DLD1 (cell line): ENCODE results near the gene B4GALNT1.
"Not testable (repeated sequence)": the region's sequence is repeated elsewhere in the genome, so short reads cannot be mapped to it uniquely, and the experiment has no call there.

Experiments used
- in situ Hi-C: cut with HindIII; loops from 2 replicates; pipeline ENCODE4 v1.10.0; 2017; ENCODE audit warnings: low sequenced_read_pairs

The B4GALNT1 gene

DNA sequence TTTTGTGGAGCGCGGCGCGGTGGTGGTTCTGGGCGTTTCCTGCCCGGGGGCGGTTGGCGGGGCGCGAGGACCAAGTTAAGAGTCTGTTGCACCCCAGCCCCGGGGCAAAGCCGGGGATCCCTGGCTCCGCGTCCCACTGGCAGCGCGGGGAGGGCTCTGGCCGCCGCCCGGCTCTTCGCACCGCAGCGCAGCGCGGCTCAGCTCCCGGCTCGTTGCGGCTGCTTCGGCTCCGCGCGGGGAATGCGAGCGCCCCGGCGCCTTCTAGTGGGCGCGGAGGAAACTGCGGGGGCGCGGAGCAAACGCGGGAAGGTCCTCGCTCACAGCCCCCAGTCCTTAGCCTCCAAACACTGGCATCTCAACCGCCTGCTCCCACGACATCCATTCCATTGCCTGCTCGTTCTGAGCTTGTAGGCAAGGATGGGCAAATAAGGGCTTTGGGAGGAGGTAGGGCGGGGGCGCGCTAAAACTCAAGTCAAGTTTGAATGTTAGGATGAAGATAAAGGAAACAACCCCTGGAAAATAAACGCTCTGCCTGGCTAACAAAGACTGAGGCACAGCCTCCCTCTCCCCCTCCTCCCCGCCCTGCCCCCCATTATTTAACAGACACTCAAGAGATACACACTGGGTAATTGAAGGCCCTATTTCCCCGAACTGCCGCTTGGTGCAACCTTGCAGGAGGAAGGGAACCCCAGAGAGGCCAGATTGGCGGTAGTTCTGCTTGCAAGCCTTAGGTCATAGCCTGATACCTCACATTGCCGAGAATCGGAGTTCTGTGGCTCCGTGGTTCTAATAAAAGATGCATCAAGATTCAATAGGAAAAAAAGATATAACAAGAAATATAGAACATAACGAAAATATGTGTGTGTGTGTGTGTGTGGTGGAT is at the start of gene B4GALNT1:
Gene B4GALNT1 (minus strand): TSS at position 244 of the 883 bp plus-strand sequence. CDS start 1,069 bp downstream, outside the sequence.
- in situ Hi-C loops = no loop called here

DNA sequence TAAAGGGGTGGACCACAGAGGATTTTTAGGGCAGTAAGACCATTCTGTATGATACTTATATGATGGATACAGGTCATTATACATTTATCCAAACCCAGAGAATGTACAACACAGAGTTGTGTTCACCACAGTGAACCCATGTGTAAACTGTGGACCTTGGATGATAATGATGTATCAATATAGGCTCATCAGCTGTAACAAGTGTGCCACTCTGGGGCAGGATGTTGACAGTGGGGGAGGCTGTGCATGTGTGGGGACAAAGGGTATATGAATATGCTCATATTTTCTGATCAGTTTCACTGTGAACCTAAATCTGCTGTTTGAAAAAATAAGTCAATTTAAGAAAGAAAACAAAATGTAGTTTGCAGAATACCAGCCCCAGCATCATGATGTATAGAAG is 46.7 kb upstream of the B4GALNT1 start:
- in situ Hi-C loops = no loop called here

DNA sequence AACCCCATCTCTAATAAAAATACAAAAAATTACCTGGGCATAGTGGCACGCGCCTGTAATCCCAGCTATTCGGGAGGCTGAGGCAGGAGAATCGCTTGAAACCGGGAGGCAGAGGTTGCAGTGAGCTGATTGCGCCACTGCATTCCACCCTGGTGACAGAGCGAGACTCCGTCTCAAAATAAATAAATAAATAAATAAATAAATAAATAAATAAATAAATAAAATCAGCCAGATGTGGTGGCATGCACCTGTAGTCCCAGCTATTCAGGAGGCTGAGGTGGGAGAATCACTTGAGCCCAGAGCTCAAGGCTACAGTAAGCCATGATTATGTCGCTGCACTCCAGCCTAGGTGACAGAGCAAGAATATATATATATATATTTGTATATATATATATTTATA is 44.9 kb upstream of the B4GALNT1 start:
- in situ Hi-C loops = not testable (repeated sequence)

DNA sequence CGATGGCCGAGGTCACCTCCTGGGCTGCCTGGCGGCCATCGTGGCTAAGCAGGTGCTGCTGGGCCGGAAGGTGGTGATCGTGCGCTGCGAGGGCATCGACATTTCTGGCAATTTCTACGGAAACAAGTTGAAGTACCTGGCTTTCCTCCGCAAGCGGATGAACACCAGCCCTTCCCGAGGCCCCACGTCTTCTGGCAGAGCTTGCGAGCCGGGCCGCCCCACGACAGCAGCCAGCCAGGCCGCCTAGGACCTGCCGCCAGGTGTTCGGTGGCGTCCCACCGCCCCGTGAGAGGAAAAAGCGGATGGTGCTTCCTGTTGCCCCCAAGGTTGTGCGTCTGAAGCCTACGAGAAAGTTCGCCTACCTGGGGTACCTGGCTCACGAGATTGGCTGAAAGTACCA is 41.7 kb upstream of the B4GALNT1 start:
- in situ Hi-C loops = no loop called here

DNA sequence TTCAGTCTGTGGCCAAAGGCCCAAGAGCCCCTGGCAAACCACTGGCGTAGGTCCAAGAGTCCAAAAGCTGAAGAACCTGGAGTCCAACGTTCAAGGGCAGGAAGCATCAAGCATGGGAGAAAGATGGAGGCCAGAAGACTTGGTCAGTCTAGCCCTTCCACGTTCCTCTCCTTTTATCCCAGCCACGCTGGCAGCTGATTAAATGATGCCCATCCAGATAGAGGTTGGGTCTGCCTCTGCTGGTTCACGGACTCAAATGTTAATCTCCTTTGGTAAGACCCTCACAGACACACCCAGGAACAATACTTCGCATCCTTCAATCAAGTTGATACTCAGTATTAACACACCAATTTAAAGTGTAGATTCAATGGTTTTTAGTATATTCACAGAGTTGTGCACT is 39.8 kb upstream of the B4GALNT1 start:
- in situ Hi-C loops = no loop called here

DNA sequence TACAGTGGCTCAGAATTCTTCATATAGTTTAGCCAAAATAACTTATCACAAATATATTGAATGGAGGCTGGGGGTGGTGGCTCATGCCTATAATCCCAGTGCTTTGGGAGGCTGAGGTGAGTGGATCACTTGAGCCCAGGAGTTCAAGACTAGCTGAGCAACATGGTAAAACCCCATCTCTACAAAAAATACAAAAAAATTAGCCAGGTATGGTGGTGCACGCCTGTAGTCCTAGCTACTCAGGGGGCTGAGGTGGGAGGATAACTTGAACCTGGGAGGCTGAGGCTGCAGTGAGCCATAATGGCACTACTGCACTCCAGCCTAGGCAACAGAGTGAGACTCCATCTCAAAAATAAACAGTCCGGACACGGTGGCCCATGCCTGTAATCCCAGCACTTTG is 38.8 kb upstream of the B4GALNT1 start:
- in situ Hi-C loops = not testable (repeated sequence)

DNA sequence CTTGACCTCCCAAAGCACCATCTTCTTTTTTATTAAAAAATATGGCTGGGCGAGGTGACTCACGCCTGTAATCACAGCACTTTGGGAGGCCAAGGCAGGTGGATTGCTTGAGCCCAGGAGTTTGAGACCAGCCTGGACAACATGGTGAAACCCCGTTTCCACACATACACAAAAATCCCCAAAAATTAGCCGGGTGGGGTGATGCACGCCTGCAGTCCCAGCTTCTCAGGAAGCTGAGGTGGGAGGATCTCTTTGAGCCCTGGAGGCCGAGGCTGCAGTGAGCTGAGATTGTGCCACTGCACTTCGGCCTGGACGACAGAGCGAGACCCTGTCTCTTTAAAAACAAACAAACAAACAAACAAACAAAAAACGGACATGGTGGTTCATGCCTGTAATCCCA is 36.7 kb upstream of the B4GALNT1 start:
- in situ Hi-C loops = not testable (repeated sequence)

DNA sequence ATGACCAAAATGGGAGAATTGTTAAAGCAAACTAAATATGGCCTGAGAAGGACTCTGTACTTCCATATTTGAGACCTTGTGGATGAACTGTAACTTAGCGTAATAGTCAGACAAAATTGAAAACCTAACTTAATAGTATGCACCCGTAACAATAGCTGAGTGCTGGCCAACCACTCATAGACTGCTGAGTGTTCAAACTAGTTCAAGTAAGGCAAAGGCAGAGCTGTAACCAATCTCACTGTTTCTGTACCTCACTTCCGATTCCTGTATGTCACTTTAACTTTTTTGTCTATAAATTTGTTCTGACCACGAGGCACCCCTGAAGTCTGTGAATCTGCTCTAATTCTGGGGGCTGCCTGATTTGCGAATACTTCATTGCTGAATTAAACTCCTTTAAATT is 33.9 kb upstream of the B4GALNT1 start:
- in situ Hi-C loops = no loop called here

DNA sequence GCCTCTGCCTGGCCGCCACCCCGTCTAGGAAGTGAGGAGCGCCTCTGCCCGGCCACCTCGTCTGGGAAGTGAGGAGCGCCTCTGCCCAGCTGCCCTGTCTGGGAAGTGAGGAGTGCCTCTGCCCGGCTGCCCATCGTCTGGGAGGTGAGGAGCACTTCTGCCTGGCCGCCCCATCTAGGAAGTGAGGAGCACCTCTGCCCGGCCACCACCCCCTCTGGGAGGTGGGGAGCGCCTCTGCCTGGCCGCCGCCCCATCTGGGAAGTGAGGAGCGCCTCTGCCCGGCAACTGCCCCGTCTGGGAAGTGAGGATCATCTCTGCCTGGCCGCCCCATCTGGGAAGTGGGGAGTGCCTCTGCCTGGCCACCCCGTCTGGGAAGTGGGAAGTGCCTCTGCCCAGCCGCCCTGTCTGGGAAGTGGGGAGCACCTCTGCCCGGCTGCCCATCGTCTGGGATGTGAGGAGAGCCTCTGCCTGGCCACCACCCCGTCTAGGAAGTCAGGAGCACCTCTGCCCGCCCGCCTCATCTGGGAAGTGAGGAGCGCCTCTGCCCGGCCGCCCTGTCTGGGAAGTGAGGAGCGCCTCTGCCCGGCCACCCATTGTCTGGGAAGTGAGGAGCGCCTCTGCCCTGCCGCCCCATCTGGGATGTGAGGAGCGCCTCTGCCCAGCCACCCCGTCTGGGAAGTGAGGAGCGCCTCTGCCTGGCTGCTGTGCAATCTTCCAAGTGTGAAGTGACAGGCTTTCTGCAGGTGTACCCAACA is 32.2 kb upstream of the B4GALNT1 start:
- in situ Hi-C loops = not testable (repeated sequence)

DNA sequence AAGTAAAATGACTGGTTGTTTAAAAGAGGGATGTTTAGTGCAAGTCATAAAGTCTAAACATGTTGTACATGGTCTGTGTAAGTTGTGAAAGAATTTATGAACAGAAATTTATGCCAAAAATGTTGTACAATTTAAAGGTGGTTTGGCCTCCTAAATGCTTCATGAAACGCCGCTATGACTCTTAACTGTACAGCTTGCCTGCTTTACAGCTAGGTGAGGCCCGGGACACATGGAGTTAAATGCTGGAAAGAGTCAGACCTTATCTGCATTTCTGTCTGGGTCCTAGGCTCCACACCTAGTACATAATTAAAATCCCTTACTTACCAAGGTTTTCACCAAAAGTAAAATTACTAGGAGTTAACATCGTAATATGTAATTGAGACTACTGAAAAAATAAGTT is 28.4 kb upstream of the B4GALNT1 start:
- in situ Hi-C loops = no loop called here

DNA sequence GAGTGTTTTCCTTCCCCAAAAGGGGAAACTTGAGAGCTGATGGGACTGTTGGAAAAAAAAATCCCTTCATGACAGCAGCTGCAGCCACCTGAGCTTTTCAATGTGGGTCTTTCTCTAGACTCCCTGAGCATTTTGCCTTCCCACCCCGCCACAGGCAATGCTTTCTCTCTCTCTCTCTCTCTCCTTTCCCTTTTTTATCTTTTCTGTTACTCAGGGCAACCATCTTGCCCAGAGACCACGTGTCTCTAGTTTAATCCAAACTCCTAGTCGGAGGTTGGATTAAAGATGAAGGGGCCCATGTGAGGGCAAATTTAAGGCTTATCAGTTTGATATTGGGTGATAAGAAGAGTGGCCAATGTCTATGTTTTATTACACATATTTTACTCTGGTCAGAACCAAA is 25.9 kb upstream of the B4GALNT1 start:
- in situ Hi-C loops = no loop called here

DNA sequence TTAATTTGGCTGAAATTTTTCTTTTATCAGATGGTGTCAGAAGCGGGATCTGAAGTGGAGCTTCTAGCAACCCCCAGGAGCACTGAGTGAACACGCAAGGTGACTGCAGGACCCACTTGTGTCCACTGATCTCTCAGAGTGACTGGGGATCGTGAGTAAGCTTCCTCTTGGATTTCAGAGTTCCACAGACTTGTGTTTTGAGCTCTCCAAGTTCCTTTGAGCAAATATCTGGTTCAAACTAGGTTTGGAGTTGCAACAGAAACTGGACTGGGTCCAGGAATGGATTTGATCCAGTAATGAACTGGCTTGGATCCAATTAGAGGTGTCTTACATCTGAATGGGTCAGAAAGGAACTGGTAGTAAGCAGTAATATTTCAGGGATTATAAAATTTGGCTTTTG is 24.7 kb upstream of the B4GALNT1 start:
- in situ Hi-C loops = no loop called here

DNA sequence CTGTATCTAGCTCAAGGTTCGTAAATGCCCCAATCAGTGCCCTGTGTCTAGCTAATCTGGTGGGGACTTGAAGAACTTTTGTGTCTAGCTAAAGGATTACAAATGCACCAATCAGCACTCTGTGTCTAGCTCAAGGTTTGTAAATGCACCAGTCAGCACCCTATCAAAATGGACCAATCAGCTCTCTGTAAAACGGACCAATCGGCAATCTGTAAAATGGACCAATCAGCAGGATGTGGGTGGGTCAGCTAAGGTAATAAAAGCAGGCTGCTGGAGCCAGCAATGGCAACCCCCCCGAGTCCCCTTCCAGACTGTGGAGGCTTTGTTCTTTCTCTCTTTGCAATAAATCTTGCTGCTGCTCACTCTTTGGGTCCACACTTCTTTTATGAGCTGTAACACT is 23.4 kb upstream of the B4GALNT1 start:
- in situ Hi-C loops = not testable (repeated sequence)

DNA sequence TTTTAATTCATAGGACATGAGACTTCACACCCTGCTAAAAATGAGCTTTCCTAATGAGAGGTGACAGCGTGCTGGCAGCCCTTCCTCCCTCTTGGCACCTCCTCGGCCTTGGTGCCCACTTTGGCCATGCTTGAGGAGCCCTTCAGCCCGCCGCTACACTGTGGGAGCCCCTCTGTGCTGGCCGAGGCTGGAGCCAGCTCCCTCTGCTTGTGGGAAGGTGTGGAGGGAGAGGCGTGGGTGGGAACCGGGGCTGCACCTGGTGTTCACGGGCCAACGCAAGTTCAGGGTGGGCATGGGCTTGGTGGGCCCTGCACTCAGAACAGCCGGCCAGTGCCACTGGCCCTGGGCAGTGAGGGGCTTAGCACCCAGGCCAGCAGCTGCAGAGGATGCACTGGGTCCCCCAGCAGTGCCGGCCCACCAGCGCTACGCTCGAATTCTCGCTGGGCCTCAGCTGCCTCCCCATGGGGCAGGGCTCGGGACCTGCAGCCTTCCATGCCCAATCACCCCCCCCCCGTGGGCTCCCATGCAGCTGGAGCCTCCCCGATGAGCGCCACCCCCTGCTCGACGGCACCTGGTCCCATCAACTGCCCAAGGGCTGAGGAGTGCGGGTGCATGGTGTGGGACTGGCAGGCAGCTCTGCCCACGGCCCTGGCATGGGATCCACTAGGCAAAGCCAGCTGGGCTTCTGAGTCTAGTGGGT is 22.7 kb upstream of the B4GALNT1 start:
- in situ Hi-C loops = no loop called here

DNA sequence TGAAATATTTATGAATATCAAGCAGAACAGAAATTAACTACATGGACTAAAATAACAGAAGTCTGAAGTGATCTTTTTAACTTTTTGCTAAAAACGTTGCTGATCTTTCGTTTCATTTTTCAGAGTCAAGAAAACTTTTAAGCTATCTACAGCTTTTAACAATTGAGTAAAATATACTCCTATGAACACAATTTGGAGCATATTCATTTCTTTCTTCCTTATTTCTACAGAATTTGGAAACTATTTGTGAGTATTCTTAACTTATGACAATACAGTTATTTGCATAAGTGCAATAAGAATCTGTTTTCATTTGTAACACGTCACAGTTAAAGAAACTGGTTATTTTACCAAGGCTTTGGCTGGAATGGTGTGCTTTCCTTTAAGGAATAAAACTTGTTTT is 21.0 kb upstream of the B4GALNT1 start:
- in situ Hi-C loops = no loop called here

DNA sequence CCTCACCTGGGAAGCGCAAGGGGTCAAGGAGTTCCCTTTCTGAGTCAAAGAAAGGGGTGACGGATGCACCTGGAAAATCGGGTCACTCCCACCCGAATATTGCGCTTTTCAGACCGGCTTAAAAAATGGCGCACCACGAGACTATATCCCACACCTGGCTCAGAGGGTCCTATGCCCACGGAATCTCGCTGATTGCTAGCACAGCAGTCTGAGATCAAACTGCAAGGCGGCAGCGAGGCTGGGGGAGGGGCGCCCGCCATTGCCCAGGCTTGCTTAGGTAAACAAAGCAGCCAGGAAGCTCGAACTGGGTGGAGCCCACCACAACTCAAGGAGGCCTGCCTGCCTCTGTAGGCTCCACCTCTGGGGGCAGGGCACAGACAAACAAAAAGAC is 13.7 kb upstream of the B4GALNT1 start:
- in situ Hi-C loops = not testable (repeated sequence)

DNA sequence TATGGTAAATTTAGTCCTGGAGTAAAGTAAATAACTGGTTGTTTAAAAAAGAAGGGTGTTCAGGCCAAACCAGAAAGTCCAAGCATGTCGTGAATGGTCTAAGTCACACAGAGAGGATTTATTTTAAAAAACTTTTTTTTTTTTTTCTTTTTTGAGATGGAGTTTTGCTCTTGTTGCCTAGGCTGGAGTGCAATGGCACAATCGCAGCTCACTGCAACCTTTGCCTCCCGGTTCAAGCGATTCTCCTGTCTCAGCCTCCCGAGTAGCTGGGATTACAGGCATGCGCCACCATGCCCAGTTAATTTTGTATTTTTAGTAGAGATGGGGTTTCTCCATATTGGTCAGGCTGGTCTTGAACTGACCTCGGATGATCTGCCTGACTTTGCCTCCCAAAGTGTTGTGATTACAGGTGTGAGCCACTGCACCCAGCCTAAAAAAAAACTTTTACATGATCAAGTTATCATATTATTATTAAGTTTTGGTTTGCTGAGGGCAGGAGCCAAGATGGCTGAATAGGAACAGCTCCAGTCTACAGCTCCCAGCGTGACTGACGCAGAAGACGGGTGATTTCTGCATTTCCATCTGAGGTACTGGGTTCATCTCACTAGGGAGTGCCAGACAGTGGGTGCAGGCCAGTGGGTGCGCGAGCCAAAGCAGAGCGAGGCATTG is 13.1 kb upstream of the B4GALNT1 start:
- in situ Hi-C loops = not testable (repeated sequence)

DNA sequence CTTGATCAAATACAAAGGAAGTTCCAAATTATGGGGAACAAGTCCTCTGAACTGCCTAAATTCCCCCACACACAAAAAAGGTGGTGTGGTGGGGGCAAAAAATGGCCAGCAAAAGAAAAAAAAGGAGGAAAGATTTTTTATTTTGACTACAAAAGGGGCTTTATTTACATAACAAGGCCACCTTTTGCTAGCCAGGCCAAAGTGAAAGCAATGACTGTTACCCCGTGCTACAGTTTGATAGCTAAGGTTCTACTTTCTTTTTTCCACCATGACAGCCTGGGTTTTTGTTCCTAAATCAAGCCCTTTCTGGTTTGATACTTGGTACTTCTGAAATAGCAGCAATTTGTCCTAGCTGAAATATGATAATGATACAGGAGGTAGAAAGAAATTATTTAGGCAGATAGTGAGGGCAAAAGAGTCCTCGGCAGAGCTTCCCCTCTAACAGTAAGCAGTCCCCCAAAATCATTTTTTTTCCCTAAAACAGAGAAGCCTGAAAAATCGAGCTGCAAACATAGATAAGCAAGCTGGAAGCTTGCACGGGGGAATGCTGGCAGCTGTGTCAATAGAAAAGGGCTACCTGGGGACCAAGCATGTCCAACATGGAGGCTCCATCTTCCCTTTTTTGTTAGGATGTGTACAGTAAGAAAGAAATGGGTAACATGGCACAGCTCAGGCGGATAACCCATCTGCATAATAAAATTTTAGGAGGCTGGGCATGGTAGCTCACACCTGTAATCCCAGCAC is 8.9 kb upstream of the B4GALNT1 start:
- in situ Hi-C loops = no loop called here

DNA sequence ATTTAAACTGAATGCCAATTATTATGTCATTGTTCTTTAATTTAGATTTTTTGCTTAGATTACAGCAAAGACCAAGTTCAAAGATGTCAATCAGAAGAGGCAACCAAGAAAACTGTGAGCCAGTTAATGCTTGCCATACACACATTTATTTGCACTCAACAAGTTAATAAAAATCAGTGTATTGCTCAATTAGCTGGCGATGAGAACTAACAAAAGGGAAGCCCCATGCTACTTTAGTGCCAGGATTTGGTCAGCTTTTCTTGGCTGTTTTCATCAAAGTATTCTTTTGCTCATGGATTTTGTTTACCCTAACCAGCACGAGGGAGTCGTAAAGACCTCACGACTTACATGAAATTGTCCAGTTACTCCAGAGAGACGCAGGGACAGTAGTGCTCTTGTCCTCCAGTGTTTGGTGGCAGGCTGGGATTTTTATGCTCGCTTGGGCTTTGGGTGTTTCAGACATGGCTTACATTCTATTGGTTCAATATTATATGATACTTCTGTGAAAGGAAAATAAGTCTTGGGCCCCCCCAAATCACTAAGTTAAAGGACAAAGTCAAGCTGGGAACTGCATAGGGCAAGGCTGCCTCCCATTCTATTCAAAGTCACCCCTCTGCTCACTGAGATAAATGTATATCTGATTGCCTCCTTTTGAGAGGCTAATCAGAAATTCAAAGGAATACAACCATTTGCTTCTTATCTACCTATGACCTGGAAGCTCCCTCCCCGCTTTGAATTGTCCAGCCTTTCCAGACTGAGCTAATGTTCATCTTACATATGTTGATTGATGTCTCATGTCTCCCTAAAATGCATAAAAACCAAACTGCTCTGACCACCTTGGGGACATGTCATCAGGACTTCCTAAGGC is 7.4 kb upstream of the B4GALNT1 start:
- in situ Hi-C loops = no loop called here
